T-cell (primary cell): ENCODE results near the gene EPN3. TPM values are rescaled to one million over a fixed set of nuclear protein-coding genes. Genes with fewer than 3 reads are reported as not detected.

Source experiments
- ATAC-seq, 4 experiments: fragments of 200-7000 bp in 3 of 4; fragments of 150-1000 bp in 1 of 4; cut with Tn5 transposase; replicated peaks in 1 of 4; 1 replicate in 3 of 4; 2 replicates in 1 of 4; pipeline ENCODE4 v1.10.0; 2021; ENCODE audit warnings: moderate library complexity in 3 of 4, mild to moderate bottlenecking in 2 of 4, moderate number of reproducible peaks in 1 of 4
- CTCF ChIA-PET, 2 donors: fragments of 300-600 bp; sonication (Branson Sonifier 250); formaldehyde crosslinking; loops; one replicate each; lab custom pipeline; 2022; ENCODE audit warnings: antibody characterized with exemption in 2 of 2; lab: Charles Lee
- POLR2A ChIA-PET, 2 donors: fragments of 300-600 bp; sonication (Branson Sonifier 250); formaldehyde crosslinking; loops; one replicate each; lab custom pipeline; 2022; ENCODE audit warnings: antibody characterized with exemption in 2 of 2; lab: Charles Lee
- DNase-seq, 35 experiments: peaks; one replicate each; pipeline versions ENCODE4 v3.0.0 to v3.0.0-alpha.2; 2013 to 2023
- H3K27ac ChIP-seq: one replicate; pipeline ENCODE4 v1.5.1; 2013; ENCODE audit warnings: low read length
- H3K27me3 ChIP-seq, 2 experiments: replicated peaks in 1 of 2; 1 replicate in 1 of 2; 2 replicates in 1 of 2; pipeline versions ENCODE4 v1.6.1 to v1.7.0; 2013; ENCODE audit warnings: low read length in 1 of 2, mixed read lengths in 1 of 2; ENCODE audit not compliant: control insufficient read depth in 2 of 2, insufficient read depth in 2 of 2; ENCODE audit errors: extremely low read depth in 1 of 2
- H3K36me3 ChIP-seq, 2 donors: 1 replicate in 1 of 2; 2 replicates in 1 of 2; pipeline versions ENCODE4 v1.6.1 to v1.7.0; 2013; ENCODE audit warnings: low read length in 1 of 2; ENCODE audit not compliant: control insufficient read depth in 2 of 2, insufficient read depth in 1 of 2; ENCODE audit errors: extremely low read depth in 1 of 2
- H3K4me1 ChIP-seq, 2 experiments: 1 replicate in 1 of 2; 2 replicates in 1 of 2; pipeline versions ENCODE4 v1.6.1 to v1.7.0; 2013; ENCODE audit warnings: low read length in 2 of 2, mixed read lengths in 1 of 2; ENCODE audit not compliant: insufficient read depth in 2 of 2, control insufficient read depth in 1 of 2; ENCODE audit errors: extremely low read depth in 1 of 2
- H3K4me3 ChIP-seq, 2 donors: 1 replicate in 1 of 2; 2 replicates in 1 of 2; pipeline versions ENCODE4 v1.5.1 to v1.7.0; 2013; ENCODE audit warnings: mild to moderate bottlenecking in 2 of 2, low read length in 1 of 2, moderate library complexity in 1 of 2; ENCODE audit not compliant: control insufficient read depth in 1 of 2; ENCODE audit errors: extremely low read depth in 1 of 2
- H3K9me3 ChIP-seq: 2 replicates; pipeline ENCODE4 v1.7.0; 2013
- H3K27ac Mint-ChIP-seq, 2 donors: one replicate each; pipeline ENCODE4 v1.8.0; 2020 to 2021; ENCODE audit warnings: mild to moderate bottlenecking in 2 of 2, mixed read lengths in 2 of 2
- H3K27me3 Mint-ChIP-seq, 2 donors: one replicate each; pipeline ENCODE4 v1.8.0; 2021 to 2022; ENCODE audit warnings: mixed read lengths in 2 of 2
- H3K36me3 Mint-ChIP-seq: one replicate; pipeline ENCODE4 v1.8.0; 2021; ENCODE audit warnings: mixed read lengths
- H3K4me1 Mint-ChIP-seq, 3 donors: one replicate each; pipeline ENCODE4 v1.8.0; 2020 to 2022; ENCODE audit warnings: mixed read lengths in 3 of 3, mild to moderate bottlenecking in 1 of 3
- H3K4me3 Mint-ChIP-seq, 3 donors: one replicate each; pipeline ENCODE4 v1.8.0; 2020 to 2022; ENCODE audit warnings: mild to moderate bottlenecking in 3 of 3, mixed read lengths in 3 of 3, moderate library complexity in 3 of 3
- H3K9me3 Mint-ChIP-seq, 3 donors: one replicate each; pipeline ENCODE4 v1.8.0; 2020 to 2022; ENCODE audit warnings: mixed read lengths in 3 of 3
- WGBS: methylation state at CpG from one replicate; pipeline ENCODE4 v1.1.5; 2013; ENCODE audit warnings: missing lambda C conversion rate; ENCODE audit not compliant: insufficient coverage; 5-methylcytosine and 5-hydroxymethylcytosine counted together
- total RNA-seq, 35 experiments: library from RNA in 6 of 35; stranded (reverse) in 6 of 35; fragments of 120-200 nt in 1 of 35; gene quantifications; one replicate each; pipeline versions ENCODE4 v1.2.1 to v1.2.4 and lab custom pipeline; 2013 to 2026

The EPN3 gene
- total RNA-seq, 5 donors from 2014 or later (not counting 1 experiment from before 2014, with no cell fraction given), result 0.08 to 0.44 TPM; not detected in 3

DNA sequence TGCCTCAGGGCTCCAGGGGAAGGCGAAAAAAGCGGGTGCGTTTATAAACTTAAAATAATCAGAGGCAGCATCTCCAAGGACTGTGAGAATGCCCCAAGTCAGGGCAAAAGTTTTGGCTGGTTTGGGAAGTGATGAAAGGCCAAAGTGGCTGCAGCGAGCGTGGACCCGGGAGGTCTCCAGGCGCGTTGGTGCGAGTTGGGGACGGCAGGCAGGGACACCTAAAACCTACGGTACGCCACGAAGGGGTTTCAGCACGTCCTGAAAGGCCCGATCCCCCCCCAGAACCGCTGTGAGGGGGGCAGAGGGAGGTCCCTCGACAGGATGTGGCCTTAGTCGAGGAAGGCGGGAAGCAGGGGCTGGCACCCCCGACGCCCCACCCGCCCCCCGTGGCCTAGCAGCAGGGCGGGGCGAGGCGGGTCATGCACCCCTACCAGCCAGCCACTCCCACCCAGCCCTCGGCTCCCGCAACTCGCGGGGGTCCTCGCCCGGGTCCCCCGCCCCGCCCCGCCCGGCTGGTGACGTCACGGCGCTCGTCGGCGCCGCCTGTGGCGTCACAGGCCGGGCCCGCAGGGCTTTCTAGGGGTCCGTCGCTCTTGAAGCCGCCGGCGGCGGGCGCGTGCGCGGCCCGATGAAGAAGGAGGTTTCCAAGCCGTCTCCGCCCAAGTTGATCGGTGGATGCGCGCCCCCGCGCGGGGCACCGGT is 24.5 kb upstream of the EPN3 start, which contains the start of gene MYCBPAP:
Gene MYCBPAP (plus strand): TSS at position 569 of the 702 bp plus-strand sequence. CDS start 236 bp downstream, outside the sequence.
- Histone ChIP-seq H3K9me3 (no peaks in the 10 kb centered on the region), H3K4me3 (peak within 1 kb of the TSS; percentile 73 to 77), H3K36me3 (no peaks in the 10 kb centered on the region), H3K27ac (peak within 1 kb of the TSS; percentile 68), H3K4me1 (peaks cover 9 to 23% of the 10 kb centered on the region in 2 experiments), H3K27me3 (peaks cover 0 to 10% of the 10 kb centered on the region in 2 experiments)
- 10% methylated on average over 61 of the region's 66 CpGs for WGBS
- Mint-ChIP-seq H3K4me3 (peak within 1 kb of the TSS; percentile 75 to 93 (median 89)), H3K9me3 (no peaks in the 10 kb centered on the region), H3K36me3 (no peaks in the 10 kb centered on the region), H3K4me1 (peaks cover 24 to 54% (median 30%) of the 10 kb centered on the region in 3 donors), H3K27me3 (no peaks in the 10 kb centered on the region), H3K27ac (peak within 1 kb of the TSS in 1 of 2 donors; percentile 88)
- ATAC-seq, result peak; percentile 81 to 84 (median 82)
- ChIA-PET POLR2A (no interaction called here), CTCF (interaction anchor here in 1 of 2 donors (0.6 kb wide), 1 partner anchor 248 kb away, joined by 4 read pairs; no protein-coding TSS in a partner anchor)
- DNase-seq, result peak; percentile 32 to 86 (median 74)

DNA sequence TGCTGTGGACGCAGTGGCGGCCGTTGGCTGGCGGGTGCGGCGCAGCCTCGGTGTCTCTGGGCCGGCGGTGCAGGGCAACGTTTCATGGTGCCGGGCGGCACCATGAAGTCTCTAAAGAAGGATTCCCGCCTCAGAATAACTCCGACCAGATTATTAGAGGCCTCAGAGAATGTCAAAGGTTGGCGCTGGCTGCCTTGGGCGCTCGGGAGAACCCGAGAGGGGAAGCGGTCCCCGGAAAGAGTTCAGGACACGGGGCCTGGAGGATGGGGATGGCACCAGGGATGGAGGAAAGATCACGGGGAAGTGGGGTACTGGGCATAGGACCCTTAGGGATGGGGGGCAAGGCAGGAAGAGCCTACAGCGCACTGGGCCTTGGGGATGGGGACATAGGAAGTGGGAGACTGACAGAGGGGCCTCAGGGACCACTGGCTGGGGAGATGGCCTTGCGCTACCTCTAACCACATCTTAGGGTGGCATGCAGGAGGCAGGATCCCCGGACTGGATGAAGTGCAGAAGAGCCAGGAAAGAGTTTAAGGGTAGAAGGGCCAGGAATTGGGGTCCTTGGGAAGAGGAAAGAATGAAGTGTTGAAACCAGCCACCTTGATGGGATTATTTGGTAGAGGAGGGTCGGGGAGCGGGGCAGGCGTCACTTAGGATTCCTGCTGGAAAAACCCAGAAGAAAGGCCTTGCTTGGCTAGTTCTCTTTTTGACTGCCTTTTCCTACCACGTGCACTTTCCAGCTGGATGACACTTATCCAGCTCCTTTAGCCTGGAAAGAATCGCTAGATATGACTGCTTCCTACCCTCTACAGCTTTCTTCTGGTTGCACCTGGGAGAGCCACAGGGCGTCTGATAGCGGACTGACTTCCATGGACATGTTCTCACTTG is 23.7 kb upstream of the EPN3 start:
- peaks cover 24 to 49% (median 25%) of the 10 kb centered on the region in 3 donors for H3K4me1 Mint-ChIP-seq
- peak overlapping the region; percentile 68 for H3K27ac ChIP-seq
- H3K9me3 Mint-ChIP-seq, result no peaks in the 10 kb centered on the region
- 22% methylated on average over 19 of the region's 32 CpGs for WGBS
- H3K4me1 ChIP-seq, result peaks cover 9 to 23% of the 10 kb centered on the region in 2 experiments
- H3K4me3 ChIP-seq, result peak overlapping the region; percentile 73 to 77
- peaks cover 0 to 10% of the 10 kb centered on the region in 2 experiments for H3K27me3 ChIP-seq
- peak overlapping the region; percentile 74 to 93 (median 89) for H3K4me3 Mint-ChIP-seq
- H3K9me3 ChIP-seq, result no peaks in the 10 kb centered on the region
- ChIA-PET CTCF (no interaction called here), POLR2A (interaction anchor here in 1 of 2 donors (0.6 kb wide), 1 partner anchor 187 kb away, joined by 5 read pairs; no protein-coding TSS in a partner anchor)
- no peaks in the 10 kb centered on the region for H3K27me3 Mint-ChIP-seq
- ATAC-seq, result peak in 1 of 4 experiments; percentile 4
- no peaks in the 10 kb centered on the region for H3K36me3 Mint-ChIP-seq
- H3K36me3 ChIP-seq, result no peaks in the 10 kb centered on the region
- DNase-seq, result no peak
- H3K27ac Mint-ChIP-seq, result peak overlapping the region in 1 of 2 donors; percentile 88

GRCh38 chr17:50511058-50511457 is 21.5 kb upstream of the EPN3 start:
- Histone ChIP-seq H3K36me3 (no peaks in the 10 kb centered on the region), H3K27me3 (peaks cover 0 to 12% of the 10 kb centered on the region in 2 experiments), H3K27ac (no peak overlapping the region), H3K9me3 (no peaks in the 10 kb centered on the region), H3K4me3 (no peak overlapping the region), H3K4me1 (peaks cover 5 to 23% of the 10 kb centered on the region in 2 experiments)
- 20% methylated on average over 3 of the region's 3 CpGs for WGBS
- H3K9me3 Mint-ChIP-seq, result no peaks in the 10 kb centered on the region
- POLR2A ChIA-PET, result interaction anchor here in 1 of 2 donors (0.6 kb wide), 1 partner anchor 326 kb away, joined by 6 read pairs; no protein-coding TSS in a partner anchor
- ATAC-seq (peak; percentile 14 to 38 (median 23)), DNase-seq (peak in 12 of 35 experiments; percentile 4 to 55 (median 26))
- H3K4me1 Mint-ChIP-seq, result peaks cover 20 to 40% (median 22%) of the 10 kb centered on the region in 3 donors
- peak overlapping the region; percentile 50 to 77 for H3K27ac Mint-ChIP-seq
- CTCF ChIA-PET, result interaction anchor here in 1 of 2 donors (0.6 kb wide), 1 partner anchor 396 kb away, joined by 7 read pairs; no protein-coding TSS in a partner anchor
- H3K4me3 Mint-ChIP-seq, result peak overlapping the region; percentile 13 to 50 (median 45)
- no peaks in the 10 kb centered on the region for H3K36me3 Mint-ChIP-seq
- H3K27me3 Mint-ChIP-seq, result no peaks in the 10 kb centered on the region

GRCh38 chr17:50513495-50513894 is 19.0 kb upstream of the EPN3 start:
- peaks cover 0 to 11% of the 10 kb centered on the region in 2 experiments for H3K27me3 ChIP-seq
- CTCF ChIA-PET, result interaction anchor here in 1 of 2 donors (0.6 to 0.7 kb wide), 2 partner anchors 27 to 385 kb away, joined by 3 to 5 read pairs; no protein-coding TSS in a partner anchor
- H3K4me1 Mint-ChIP-seq, result peaks cover 19 to 45% (median 24%) of the 10 kb centered on the region in 3 donors
- ATAC-seq (no peak), DNase-seq (no peak)
- H3K9me3 ChIP-seq, result no peaks in the 10 kb centered on the region
- H3K36me3 Mint-ChIP-seq, result no peaks in the 10 kb centered on the region
- no peak overlapping the region for H3K4me3 Mint-ChIP-seq
- no peak overlapping the region for H3K27ac Mint-ChIP-seq
- WGBS, result no CpG with 5 or more reads among the region's 4 CpGs
- H3K27me3 Mint-ChIP-seq, result no peaks in the 10 kb centered on the region
- H3K27ac ChIP-seq, result no peak overlapping the region
- H3K36me3 ChIP-seq, result no peaks in the 10 kb centered on the region
- POLR2A ChIA-PET, result no interaction called here
- H3K4me1 ChIP-seq, result peaks cover 5 to 18% of the 10 kb centered on the region in 2 experiments
- no peak overlapping the region for H3K4me3 ChIP-seq
- H3K9me3 Mint-ChIP-seq, result no peaks in the 10 kb centered on the region

DNA sequence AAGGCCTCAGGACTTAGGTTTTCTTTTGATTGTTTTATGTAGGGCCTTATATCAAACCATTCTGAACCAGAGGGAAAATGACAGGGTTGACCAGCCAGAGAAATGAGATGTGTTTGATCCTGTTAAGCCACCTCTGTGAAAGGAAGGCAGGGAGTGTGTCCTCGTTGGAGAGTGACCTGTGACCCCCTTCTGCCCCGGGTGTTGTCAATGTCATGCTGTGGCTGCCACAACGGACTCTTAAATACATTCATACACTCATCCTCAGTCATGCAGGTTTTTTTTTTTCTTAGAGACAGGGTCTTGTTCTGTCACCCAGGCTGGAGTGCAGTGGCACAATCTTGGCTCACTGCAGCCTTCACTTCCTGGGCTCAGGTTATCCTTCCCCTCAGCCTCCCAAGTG is 18.1 kb upstream of the EPN3 start:
- H3K4me1 Mint-ChIP-seq, result peaks cover 14 to 37% (median 18%) of the 10 kb centered on the region in 3 donors
- H3K27me3 ChIP-seq, result peaks cover 0 to 5% of the 10 kb centered on the region in 2 experiments
- ChIA-PET POLR2A (no interaction called here), CTCF (no interaction called here)
- no peak overlapping the region for H3K4me3 ChIP-seq
- DNase-seq, result no peak
- no peak overlapping the region for H3K27ac ChIP-seq
- H3K9me3 Mint-ChIP-seq, result no peaks in the 10 kb centered on the region
- peaks cover 2 to 11% of the 10 kb centered on the region in 2 experiments for H3K4me1 ChIP-seq
- H3K9me3 ChIP-seq, result no peaks in the 10 kb centered on the region
- H3K27me3 Mint-ChIP-seq, result no peaks in the 10 kb centered on the region
- H3K36me3 Mint-ChIP-seq, result no peaks in the 10 kb centered on the region
- no peak overlapping the region for H3K4me3 Mint-ChIP-seq
- no peak for ATAC-seq
- 100% methylated on average over 1 of the region's 3 CpGs for WGBS
- H3K27ac Mint-ChIP-seq, result no peak overlapping the region
- no peaks in the 10 kb centered on the region for H3K36me3 ChIP-seq
